ENCODE results near the gene UBE2D1. TPM values are rescaled to one million over a fixed set of nuclear protein-coding genes. Genes with fewer than 3 reads are reported as not detected.

UBE2D1 gene
- total and polyA plus RNA-seq, 2 of the 8 experiments (the other 6 are each of a cell fraction or from before 2014, with no cell fraction given): 21.2 to 33.5 TPM

- Histone ChIP-seq H3K27ac (ENCODE audit: low read depth, low read length) (no peak overlapping the region), H2BK12ac (ENCODE audit: low read depth, low read length) (no peak overlapping the region), H2AFZ (ENCODE audit: low read length) (no peak overlapping the region), H3K4me3 (ENCODE audit: extremely low read depth in 1 of 4, insufficient read depth in 2 of 4, low read depth in 3 of 4, low read length in 4 of 4) (no peak overlapping the region), H3K4ac (replicated peaks; ENCODE audit: insufficient read length, low read depth, low read length) (no peak overlapping the region), H3K18ac (ENCODE audit: extremely low read depth, low read length) (no peak overlapping the region), H4K8ac (ENCODE audit: extremely low read depth, insufficient read depth, low read length) (no peak overlapping the region), H3K36me3 (ENCODE audit: control insufficient read depth in 2 of 4, insufficient read depth in 4 of 4, low read length in 3 of 4) (peaks cover 0 to 26% (median 7%) of the 10 kb centered on the region in 4 experiments; a peak in 3 of 8 replicates), H3K27me3 (replicated peaks in 1 of 4; ENCODE audit: control insufficient read depth in 3 of 4, extremely low read depth in 1 of 4, insufficient read depth in 3 of 4, low read length in 3 of 4) (no peaks in the 10 kb centered on the region), H3K56ac (replicated peaks; ENCODE audit: insufficient read length, low read depth, low read length) (no peak overlapping the region), H3K14ac (ENCODE audit: insufficient read length) (no peak overlapping the region), H3K4me1 (replicated peaks in 1 of 4; ENCODE audit: control insufficient read depth in 3 of 4, insufficient read depth in 4 of 4, low read length in 3 of 4) (no peaks in the 10 kb centered on the region), H4K91ac (replicated peaks; ENCODE audit: insufficient read length, low read length) (no peak overlapping the region), H3K79me2 (ENCODE audit: control insufficient read depth in 1 of 2, insufficient read depth in 2 of 2, low read length in 2 of 2) (no peaks in the 10 kb centered on the region), H4K20me1 (replicated peaks in 1 of 2; ENCODE audit: control insufficient read depth in 1 of 2, insufficient read depth in 2 of 2, low read length in 2 of 2) (peaks cover 0 to 4% of the 10 kb centered on the region in 2 experiments), H3K79me1 (ENCODE audit: low read depth, low read length) (no peaks in the 10 kb centered on the region), H2BK120ac (replicated peaks; ENCODE audit: low read depth, low read length) (no peak overlapping the region), H3K4me2 (ENCODE audit: insufficient read depth in 1 of 2, low read depth in 2 of 2, low read length in 2 of 2) (no peak overlapping the region), H2BK5ac (ENCODE audit: low read depth, low read length) (no peak overlapping the region), H2BK20ac (ENCODE audit: low read length) (no peak overlapping the region), H4K5ac (ENCODE audit: insufficient read length, low read depth, low read length) (no peak overlapping the region), H2AK5ac (ENCODE audit: low read depth, low read length) (no peak overlapping the region), H3K23ac (ENCODE audit: insufficient read length) (no peak overlapping the region), H3K9ac (replicated peaks in 1 of 4; ENCODE audit: extremely low read depth in 1 of 4, low read depth in 3 of 4, low read length in 3 of 4) (no peak overlapping the region), H3K23me2 (ENCODE audit: low read depth, low read length) (no peaks in the 10 kb centered on the region), H2BK15ac (ENCODE audit: low read length) (no peak overlapping the region), H3K9me3 (ENCODE audit: insufficient read depth in 2 of 2, low read depth in 1 of 2, low read length in 1 of 2) (no peaks in the 10 kb centered on the region)
- ChIA-PET POLR2A (ENCODE audit: partially characterized antibody) (no interaction called here), CTCF (ENCODE audit: partially characterized antibody) (interaction anchor here (0.7 to 4.2 kb wide), 2 partner anchors 14 to 44 kb away, joined by 3 to 21 read pairs; no protein-coding TSS in a partner anchor)
- TF ChIP-seq GABPA (IDR thresholded peaks at IDR 0.05; ENCODE audit: borderline replicate concordance, insufficient read depth, low read length): no peak
- no peak for DNase-seq (ENCODE audit: low read depth in 1 of 2, low spot score in 2 of 2)
- 94% methylated on average over 1 of the region's 1 CpG; no CpG with 5 or more reads in 1 of the 2 experiments for WGBS, 2 experiments (ENCODE audit: extremely low coverage in 1 of 2, insufficient coverage in 1 of 2, insufficient read length in 1 of 2, insufficient replicate concordance in 2 of 2, low coverage in 1 of 2, low lambda C conversion rate in 2 of 2, missing lambda C conversion rate in 1 of 2)
- FAIRE-seq: no peak
Observed at GRCh38 chr10:58400609-58401008, 65.8 kb downstream of the UBE2D1 start.

All from H1 (cell line).